Fibroblast of the aortic adventitia (primary cell): ENCODE data around the gene PDE6B. TPM values are rescaled to one million over a fixed set of nuclear protein-coding genes. Genes with fewer than 3 reads are reported as not detected.

Source experiments
- DNase-seq: peaks from one replicate; pipeline ENCODE4 v3.0.0-alpha.2; 2010; ENCODE audit warnings: low read depth
- H3K4me3 ChIP-seq: 2 replicates; pipeline ENCODE4 v1.5.1; 2011; ENCODE audit warnings: low read depth, mild to moderate bottlenecking, control low read depth, low read length, moderate library complexity
- CTCF ChIP-seq: IDR thresholded peaks from 2 replicates; pipeline ENCODE4 v1.5.1; 2011; ENCODE audit warnings: mild to moderate bottlenecking, low read length, control low read depth, inconsistent platforms; ENCODE audit not compliant: insufficient read depth
- total RNA-seq: library from RNA; depleted of rRNA; stranded (reverse); fragments of >200 nt; gene quantifications from 2 replicates; pipeline ENCODE4 v1.2.3, GENCODE V29; 2012; ENCODE audit warnings: low replicate concordance

PDE6B gene
- total RNA-seq, 1 donor: not detected

GRCh38 chr4:628311-628741 lies 3.0 kb downstream of the PDE6B start:
- no peak for TF ChIP-seq CTCF
- no peak for DNase-seq
- H3K4me3 ChIP-seq: no peak overlapping the region

GRCh38 chr4:628821-629635 lies 3.7 kb downstream of the PDE6B start:
- no peak for DNase-seq
- TF ChIP-seq CTCF: no peak
- no peak overlapping the region for H3K4me3 ChIP-seq

- TF ChIP-seq CTCF: no peak
- no peak for DNase-seq
- no peak overlapping the region for H3K4me3 ChIP-seq
Observed at GRCh38 chr4:629636-629914, 4.2 kb downstream of the PDE6B start.

GRCh38 chr4:629915-630641 lies 4.7 kb downstream of the PDE6B start:
- no peak for TF ChIP-seq CTCF
- no peak overlapping the region for H3K4me3 ChIP-seq
- no peak for DNase-seq

GRCh38 chr4:630656-631055 lies 5.3 kb downstream of the PDE6B start:
- no peak for TF ChIP-seq CTCF
- DNase-seq: no peak

GRCh38 chr4:632196-632790 lies 6.9 kb downstream of the PDE6B start:
- no peak for DNase-seq

More at GRCh38 chr4:630656-631055, 5.3 kb downstream of the PDE6B start:
- H3K4me3 ChIP-seq: no peak overlapping the region

More at GRCh38 chr4:632196-632790, 6.9 kb downstream of the PDE6B start:
- H3K4me3 ChIP-seq: no peak overlapping the region
- TF ChIP-seq CTCF: no peak
